Renal cortex interstitium (tissue), 11 donors: ENCODE data around the gene DOCK1. TPM values are rescaled to one million over a fixed set of nuclear protein-coding genes. Genes with fewer than 3 reads are reported as not detected.

ENCODE experiments used
- DNase-seq, 11 donors: peaks; one replicate each; pipeline ENCODE4 v3.0.0-alpha.2; 2013; ENCODE audit warnings: low read depth in 9 of 11, low spot score in 4 of 11; ENCODE audit errors: extremely low read depth in 1 of 11
- polyA plus RNA-seq, 3 donors: library from polyadenylated mRNA; unstranded; fragments of 120-200 nt; gene quantifications; one replicate each; pipeline ENCODE4 v1.2.1, GENCODE V29; 2013; ENCODE audit not compliant: insufficient read length in 3 of 3

DOCK1 gene
- polyA plus RNA-seq, 3 donors = 62.5 to 69.5 (median 64.8) TPM

DNA sequence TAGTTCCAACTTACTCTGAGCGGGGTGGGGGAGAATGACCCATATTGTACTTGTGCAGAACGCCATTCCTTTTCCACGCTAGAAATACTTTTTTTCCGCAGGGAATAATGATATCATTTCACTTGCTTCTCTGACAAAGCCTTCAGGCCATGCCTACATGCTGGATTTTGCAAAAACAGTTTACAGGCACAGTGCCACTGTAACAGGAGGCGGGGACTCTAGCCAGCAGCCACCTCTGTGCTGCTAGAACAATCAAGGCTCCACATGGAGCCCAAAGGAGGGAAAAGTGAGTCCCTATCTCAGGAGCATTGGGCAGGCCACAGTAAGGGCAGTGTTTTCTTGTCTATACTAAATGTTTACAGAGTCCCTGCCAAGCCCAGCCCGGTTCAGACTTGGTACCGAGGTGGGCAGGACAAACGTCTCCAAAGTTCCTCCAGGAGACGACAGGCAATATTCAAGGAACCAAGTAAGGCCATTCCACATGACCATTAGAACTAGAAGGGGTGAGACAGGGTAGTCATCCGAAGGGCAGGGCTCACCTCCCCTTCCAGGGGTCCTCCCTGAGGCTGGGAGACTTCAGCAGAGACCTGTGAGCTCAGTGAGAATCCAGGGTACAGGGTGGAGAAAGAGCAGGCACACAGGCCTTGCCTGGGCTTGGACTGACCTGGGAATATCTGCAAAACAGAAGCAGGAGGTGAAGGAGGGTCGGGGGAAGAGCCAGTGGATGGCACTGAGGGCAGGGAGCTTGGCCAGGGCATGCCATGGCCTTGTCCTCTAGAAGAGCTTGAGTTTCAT is 553.0 kb downstream of the DOCK1 start:
- no peak for DNase-seq

GRCh38 chr10:127458829-127459228 is 553.6 kb downstream of the DOCK1 start:
- no peak for DNase-seq

DNA sequence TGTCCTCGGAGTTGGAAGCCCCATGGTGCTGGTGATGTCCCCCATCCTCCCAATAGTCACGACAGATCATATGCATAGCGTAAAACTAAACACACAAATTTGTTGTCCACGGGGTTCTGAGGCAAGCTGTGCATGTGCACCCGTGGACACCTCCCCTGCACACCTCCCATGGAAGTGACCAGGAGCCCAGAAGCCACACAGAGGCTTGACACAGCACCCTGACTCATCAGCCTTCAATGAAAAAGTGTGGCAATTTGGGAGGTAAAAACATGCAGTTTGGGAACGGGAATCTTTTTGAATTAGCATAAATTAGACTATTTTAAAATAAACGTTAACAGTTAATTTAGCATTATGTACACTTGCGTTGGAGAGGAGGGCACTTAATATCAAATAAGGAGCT is 554.7 kb downstream of the DOCK1 start:
- DNase-seq = no peak

DNA sequence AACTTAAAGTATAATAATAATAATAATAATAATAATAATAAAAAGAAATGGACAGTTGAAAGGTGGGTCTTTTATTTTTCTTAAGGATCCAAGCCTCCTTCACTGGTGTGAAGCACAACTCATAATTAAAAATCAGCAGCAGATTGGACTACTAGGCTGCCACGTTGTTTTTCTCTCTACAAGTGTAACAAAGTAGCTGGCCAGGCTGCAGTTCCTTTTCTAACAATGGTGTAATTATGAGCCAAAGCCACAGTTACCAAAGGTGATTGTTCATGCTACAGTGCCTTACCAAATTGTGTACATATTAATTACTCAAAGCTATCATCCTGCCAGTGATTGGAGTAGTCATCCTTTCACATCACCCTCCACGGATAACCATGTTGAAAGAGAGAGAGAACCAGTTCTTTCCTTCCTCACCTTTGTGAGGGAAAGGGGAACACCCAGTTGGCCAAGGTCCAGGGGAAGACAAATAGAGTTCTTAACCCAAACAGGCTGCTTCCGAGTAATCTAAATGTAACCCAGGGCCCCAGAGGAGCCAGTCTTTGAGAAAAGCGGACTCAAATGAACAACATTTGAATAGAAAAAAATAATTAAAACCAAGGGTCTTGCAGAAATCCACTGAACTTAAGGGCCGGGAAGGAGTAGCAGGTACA is 557.5 kb downstream of the DOCK1 start:
- DNase-seq = no peak

- no peak for DNase-seq
Measured at GRCh38 chr10:127463548-127463947, 558.3 kb downstream of the DOCK1 start.

GRCh38 chr10:127464561-127464960 is 559.3 kb downstream of the DOCK1 start:
- no peak for DNase-seq

DNA sequence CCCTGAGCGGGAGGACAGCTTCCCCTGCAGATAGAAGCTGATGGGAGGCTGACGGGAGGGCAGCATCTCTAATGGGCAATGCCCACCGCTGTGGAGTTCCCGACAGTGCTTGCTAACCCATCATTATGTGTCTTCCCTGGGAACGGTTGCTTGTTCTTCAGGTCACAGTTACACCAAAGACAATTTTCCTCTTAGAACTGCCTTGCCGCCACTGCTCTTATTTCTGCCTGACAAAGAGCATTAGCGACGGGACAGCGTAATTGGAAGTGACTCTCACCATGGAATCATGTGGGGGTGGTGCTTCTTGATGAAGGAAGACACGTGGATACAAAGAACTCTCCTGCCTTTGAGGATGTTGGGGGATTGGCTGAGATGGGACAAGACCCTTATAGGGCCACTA is 562.6 kb downstream of the DOCK1 start:
- no peak for DNase-seq

DNA sequence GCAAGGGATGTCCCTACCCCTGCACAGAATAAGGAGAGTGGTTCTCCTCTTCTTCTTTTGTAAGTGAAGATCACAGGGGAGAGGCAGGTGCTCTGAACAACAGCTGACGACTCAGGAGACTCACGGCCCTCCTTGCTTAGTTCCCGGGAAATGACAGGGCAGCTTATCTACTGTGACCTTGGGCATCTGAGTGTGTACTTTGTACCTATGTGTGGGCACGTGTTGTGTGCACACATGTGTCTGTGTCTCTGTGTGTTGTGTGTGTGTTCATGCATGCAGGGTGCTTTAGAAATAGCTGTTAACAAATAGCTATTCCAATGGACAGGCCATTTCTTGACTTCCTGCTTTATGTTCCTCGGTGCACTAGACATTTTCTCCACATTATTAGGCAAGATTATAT is 563.4 kb downstream of the DOCK1 start:
- DNase-seq = no peak

DNA sequence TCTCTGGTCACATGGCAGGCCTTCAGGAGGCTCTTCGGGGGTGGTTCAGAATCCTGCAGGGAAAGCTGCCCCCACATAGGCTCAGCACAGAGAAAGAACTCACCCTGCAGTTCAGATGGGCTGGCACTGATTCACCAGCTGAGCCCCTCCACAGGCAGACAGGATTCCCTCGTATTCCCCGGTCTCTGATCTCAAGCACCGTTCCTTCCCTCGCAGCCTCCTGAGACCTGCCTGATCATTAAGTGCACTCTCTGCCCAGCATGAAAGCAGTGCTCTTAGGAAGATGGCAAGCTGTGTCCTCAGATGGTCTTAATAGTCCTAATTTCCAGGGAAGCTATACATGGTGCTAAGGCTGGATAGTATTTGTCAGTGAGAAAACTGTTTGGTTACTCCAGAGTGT is 565.7 kb downstream of the DOCK1 start:
- no peak for DNase-seq

DNA sequence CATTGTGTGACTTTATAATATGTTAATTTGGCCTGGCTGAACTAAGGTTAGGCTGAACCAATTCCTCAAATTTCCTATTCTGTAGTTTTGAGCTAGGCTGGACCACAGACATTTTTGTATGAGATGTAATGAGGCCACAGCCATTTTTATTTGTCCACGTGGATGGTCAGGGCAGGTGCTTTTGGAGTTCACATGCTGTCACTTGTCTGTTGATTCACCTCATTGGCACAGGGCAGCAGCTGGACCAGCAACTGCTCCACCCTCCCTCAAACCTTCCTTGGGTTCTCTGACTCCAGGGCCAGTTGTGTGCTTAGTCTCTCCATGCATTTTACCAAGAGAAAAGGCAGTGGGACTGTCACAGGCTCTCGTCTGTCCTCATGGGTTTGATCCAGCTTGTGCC is 567.7 kb downstream of the DOCK1 start:
- DNase-seq = no peak

DNA sequence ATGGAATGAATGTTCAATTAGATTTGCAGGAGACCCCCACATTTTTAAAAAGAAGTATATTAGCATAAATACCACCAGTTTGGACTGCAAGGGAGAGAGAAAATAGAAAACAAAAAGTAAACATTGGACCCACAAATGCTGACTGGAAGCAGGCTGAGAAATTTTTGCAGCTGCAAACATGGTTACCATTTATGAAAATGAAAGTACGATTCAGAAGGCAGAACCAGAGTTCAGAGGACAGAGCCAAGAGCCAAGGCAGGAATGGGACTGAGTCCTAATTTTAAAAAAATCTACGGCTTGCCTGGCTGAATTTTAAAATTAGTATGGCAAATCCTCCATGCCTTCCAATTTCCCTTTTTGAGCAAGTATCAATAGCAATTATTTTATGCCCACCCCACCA is 569.3 kb downstream of the DOCK1 start:
- DNase-seq = no peak

DNA sequence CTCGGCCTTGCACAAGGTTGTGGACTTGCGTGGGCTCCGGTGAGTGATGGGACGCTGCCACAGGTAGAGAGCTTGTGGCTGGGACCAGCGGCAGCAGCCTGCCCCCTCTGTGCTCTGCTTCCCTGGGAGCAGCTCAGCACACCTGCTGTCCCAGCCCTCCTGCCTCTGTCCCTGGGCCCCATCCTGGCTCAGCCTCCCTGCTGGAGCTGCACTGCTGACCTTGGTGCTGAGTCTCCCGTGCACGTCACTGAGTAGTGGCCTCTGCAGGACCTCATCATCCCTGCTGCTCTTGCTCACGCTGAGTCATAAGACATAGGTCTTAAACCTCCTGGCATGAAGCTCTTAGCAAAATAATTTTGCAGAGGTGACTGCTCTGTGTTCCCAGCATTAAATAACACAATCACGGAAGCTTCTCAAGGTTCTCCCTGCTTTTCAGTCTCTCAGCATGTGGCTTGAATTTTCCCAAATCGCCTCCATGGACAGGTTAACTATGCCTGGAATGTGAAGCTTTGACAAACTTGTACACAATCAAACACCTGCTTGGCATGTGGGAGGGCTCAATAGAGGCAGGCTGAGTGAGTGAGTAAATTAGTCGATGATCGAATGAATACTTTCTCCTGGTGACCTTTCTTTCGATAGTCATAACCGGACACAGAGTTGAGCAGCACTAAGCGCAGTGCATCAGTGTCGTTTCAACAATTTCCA is 580.1 kb downstream of the DOCK1 start:
- DNase-seq = no peak

GRCh38 chr10:127486355-127486754 is 581.1 kb downstream of the DOCK1 start:
- no peak for DNase-seq

DNA sequence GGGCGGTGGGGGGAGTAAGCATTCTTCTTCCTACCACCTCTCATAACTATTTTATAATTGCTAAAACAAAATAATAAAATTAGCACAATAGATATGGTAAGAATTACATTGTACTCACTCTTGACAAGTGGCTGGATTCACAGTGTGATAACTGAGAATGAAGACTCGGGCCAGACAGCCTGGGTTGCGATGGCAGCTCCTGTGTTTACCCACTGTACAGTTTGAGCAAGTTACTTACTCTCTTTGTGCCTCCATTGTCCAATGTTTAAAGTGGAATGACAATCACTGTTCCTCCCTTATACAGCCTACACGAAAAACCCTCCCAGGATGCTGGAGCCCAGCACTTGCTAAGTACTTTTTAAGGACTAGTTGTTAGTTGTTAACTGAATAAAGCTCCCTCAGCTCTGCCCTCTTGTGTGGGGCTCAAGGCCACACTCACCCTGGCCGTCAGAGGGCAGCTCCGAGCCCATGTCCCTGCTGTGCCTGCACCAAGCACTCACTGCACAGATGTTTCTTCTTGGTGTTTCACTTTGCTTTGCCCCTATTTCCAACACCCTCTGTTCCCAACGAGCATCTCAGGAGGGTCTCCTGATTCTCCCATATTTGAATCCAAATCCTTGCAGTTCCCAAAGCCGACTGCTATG is 587.5 kb downstream of the DOCK1 start:
- DNase-seq = no peak

GRCh38 chr10:127496035-127496434 is 590.8 kb downstream of the DOCK1 start:
- no peak for DNase-seq

GRCh38 chr10:127497685-127498084 is 592.5 kb downstream of the DOCK1 start:
- no peak for DNase-seq

GRCh38 chr10:127498087-127498486 is 592.9 kb downstream of the DOCK1 start:
- DNase-seq = peak in 5 of 11 donors; percentile 26 to 52 (median 33)

GRCh38 chr10:127500127-127500526 is 594.9 kb downstream of the DOCK1 start:
- no peak for DNase-seq
